H1 (cell line): ENCODE measurements around the gene FGF12. TPM values are rescaled to one million over a fixed set of nuclear protein-coding genes. Genes with fewer than 3 reads are reported as not detected.

Experiments used
- CTCF ChIA-PET: fragments of 300-600 bp; sonication (Branson Sonifier 250); formaldehyde crosslinking; loops from one replicate; lab custom pipeline; 2021; ENCODE audit not compliant: partially characterized antibody; lab: Charles Lee
- POLR2A ChIA-PET: fragments of 300-600 bp; sonication (Branson Sonifier 250); formaldehyde crosslinking; loops from one replicate; lab custom pipeline; 2021; ENCODE audit warnings: inconsistent platforms; ENCODE audit not compliant: partially characterized antibody; lab: Charles Lee
- DNase-seq, 2 experiments: peaks; one replicate each; pipeline versions ENCODE4 v3.0.0 to v3.0.0-alpha.2; 2010 to 2022; ENCODE audit warnings: low spot score in 2 of 2, low read depth in 1 of 2, mixed read lengths in 1 of 2
- FAIRE-seq: peaks from 2 replicates; lab custom pipeline; 2011; peaks lifted over from hg19 to GRCh38; lab: Jason Lieb, UNC
- H2AFZ ChIP-seq: 2 replicates; pipeline ENCODE4 v1.8.1; 2012; ENCODE audit warnings: low read length, inconsistent platforms
- H2AK5ac ChIP-seq: 2 replicates; pipeline ENCODE4 v1.6.1; 2013; ENCODE audit warnings: low read depth, low read length
- H2BK120ac ChIP-seq: replicated peaks from 2 replicates; pipeline ENCODE3; 2013; ENCODE audit warnings: low read depth, low read length, inconsistent platforms
- H2BK12ac ChIP-seq: 2 replicates; pipeline ENCODE4 v1.6.1; 2013; ENCODE audit warnings: low read depth, low read length
- H2BK15ac ChIP-seq: 2 replicates; pipeline ENCODE4 v1.6.1; 2013; ENCODE audit warnings: low read length
- H2BK20ac ChIP-seq: 2 replicates; pipeline ENCODE4 v1.6.1; 2013; ENCODE audit warnings: low read length
- H2BK5ac ChIP-seq: 2 replicates; pipeline ENCODE4 v1.6.1; 2013; ENCODE audit warnings: low read depth, low read length
- H3K14ac ChIP-seq: 2 replicates; pipeline ENCODE4 v1.6.1; 2013; ENCODE audit warnings: inconsistent platforms; ENCODE audit not compliant: insufficient read length
- H3K18ac ChIP-seq: 2 replicates; pipeline ENCODE4 v1.6.1; 2013; ENCODE audit warnings: low read length; ENCODE audit errors: extremely low read depth
- H3K23ac ChIP-seq: 2 replicates; pipeline ENCODE4 v1.6.1; 2013; ENCODE audit warnings: inconsistent platforms; ENCODE audit not compliant: insufficient read length
- H3K23me2 ChIP-seq: 2 replicates; pipeline ENCODE4 v1.6.1; 2013; ENCODE audit warnings: low read depth, low read length
- H3K27ac ChIP-seq: 2 replicates; pipeline ENCODE4 v1.6.1; 2011; ENCODE audit warnings: low read depth, low read length, inconsistent platforms
- H3K27me3 ChIP-seq, 4 experiments: replicated peaks in 1 of 4; 1 replicate in 1 of 4; 2 replicates in 3 of 4; pipeline versions ENCODE4 v1.6.1 to v1.8.1; 2011 to 2013; ENCODE audit warnings: low read length in 3 of 4, mild to moderate bottlenecking in 3 of 4, inconsistent platforms in 2 of 4, mixed read lengths in 2 of 4, moderate library complexity in 1 of 4; ENCODE audit not compliant: control insufficient read depth in 3 of 4, insufficient read depth in 3 of 4; ENCODE audit errors: extremely low read depth in 1 of 4
- H3K36me3 ChIP-seq, 4 experiments: 2 replicates each; pipeline versions ENCODE4 v1.6.1 to v1.8.1; 2011 to 2013; ENCODE audit warnings: mild to moderate bottlenecking in 4 of 4, low read length in 3 of 4, moderate library complexity in 2 of 4, control low read depth in 1 of 4, inconsistent platforms in 1 of 4; ENCODE audit not compliant: insufficient read depth in 4 of 4, control insufficient read depth in 2 of 4
- H3K4ac ChIP-seq: replicated peaks from 2 replicates; pipeline ENCODE3; 2013; ENCODE audit warnings: low read length, low read depth, mixed read lengths, inconsistent platforms; ENCODE audit not compliant: insufficient read length
- H3K4me1 ChIP-seq, 4 experiments: replicated peaks in 1 of 4; 1 replicate in 1 of 4; 2 replicates in 3 of 4; pipeline versions ENCODE4 v1.6.1 to v1.8.1; 2011 to 2013; ENCODE audit warnings: low read length in 3 of 4, inconsistent platforms in 2 of 4, mixed read lengths in 1 of 4; ENCODE audit not compliant: insufficient read depth in 4 of 4, control insufficient read depth in 3 of 4
- H3K4me2 ChIP-seq, 2 experiments: 2 replicates each; pipeline versions ENCODE4 v1.6.1 to v1.8.1; 2011 to 2013; ENCODE audit warnings: low read depth in 2 of 2, low read length in 2 of 2, control low read depth in 1 of 2, inconsistent platforms in 1 of 2, mild to moderate bottlenecking in 1 of 2; ENCODE audit not compliant: insufficient read depth in 1 of 2
- H3K4me3 ChIP-seq, 4 experiments: fragments of 200-600, 300-600 bp in 1 of 4; sonication (generic), shearing (Covaris generic), sonication (Bioruptor Twin) in 1 of 4; 2 replicates each; pipeline versions ENCODE4 v1.5.1 to v1.8.1; 2011 to 2016; ENCODE audit warnings: low read length in 4 of 4, low read depth in 3 of 4, control low read depth in 2 of 4, inconsistent platforms in 2 of 4, mild to moderate bottlenecking in 2 of 4, mixed read lengths in 1 of 4, moderate library complexity in 1 of 4; ENCODE audit not compliant: insufficient read depth in 2 of 4; ENCODE audit errors: extremely low read depth in 1 of 4
- H3K56ac ChIP-seq: replicated peaks from 2 replicates; pipeline ENCODE3; 2013; ENCODE audit warnings: low read depth, mild to moderate bottlenecking, mixed read lengths, low read length, inconsistent platforms; ENCODE audit not compliant: insufficient read length
- H3K79me1 ChIP-seq: 2 replicates; pipeline ENCODE4 v1.6.1; 2013; ENCODE audit warnings: low read depth, low read length, control low read depth
- H3K79me2 ChIP-seq, 2 experiments: 2 replicates each; pipeline versions ENCODE4 v1.6.1 to v1.8.1; 2012 to 2013; ENCODE audit warnings: low read length in 2 of 2, mild to moderate bottlenecking in 2 of 2, inconsistent platforms in 1 of 2; ENCODE audit not compliant: insufficient read depth in 2 of 2, control insufficient read depth in 1 of 2
- H3K9ac ChIP-seq, 4 experiments: replicated peaks in 1 of 4; 1 replicate in 1 of 4; 2 replicates in 3 of 4; pipeline versions ENCODE4 v1.6.1 to v1.8.1; 2011 to 2013; ENCODE audit warnings: low read depth in 3 of 4, low read length in 3 of 4, control low read depth in 2 of 4, mild to moderate bottlenecking in 2 of 4, moderate library complexity in 2 of 4, inconsistent platforms in 1 of 4; ENCODE audit errors: extremely low read depth in 1 of 4
- H3K9me3 ChIP-seq, 2 experiments: 2 replicates each; pipeline versions ENCODE4 v1.6.1 to v1.8.1; 2012 to 2013; ENCODE audit warnings: mild to moderate bottlenecking in 2 of 2, moderate library complexity in 2 of 2, control low read depth in 1 of 2, inconsistent platforms in 1 of 2, low read depth in 1 of 2, low read length in 1 of 2, mixed read lengths in 1 of 2; ENCODE audit not compliant: insufficient read depth in 2 of 2
- H4K20me1 ChIP-seq, 2 experiments: replicated peaks in 1 of 2; 2 replicates each; pipeline versions ENCODE3 to v1.8.1; 2011 to 2013; ENCODE audit warnings: inconsistent platforms in 2 of 2, low read length in 2 of 2, mild to moderate bottlenecking in 1 of 2; ENCODE audit not compliant: insufficient read depth in 2 of 2, control insufficient read depth in 1 of 2
- H4K5ac ChIP-seq: 2 replicates; pipeline ENCODE4 v1.6.1; 2013; ENCODE audit warnings: low read length, low read depth, mixed read lengths, inconsistent platforms; ENCODE audit not compliant: insufficient read length
- H4K8ac ChIP-seq: 2 replicates; pipeline ENCODE4 v1.8.0; 2013; ENCODE audit warnings: mild to moderate bottlenecking, moderate library complexity, low read length, inconsistent platforms; ENCODE audit not compliant: insufficient read depth; ENCODE audit errors: extremely low read depth
- H4K91ac ChIP-seq: replicated peaks from 2 replicates; pipeline ENCODE3; 2013; ENCODE audit warnings: low read length, mixed read lengths, inconsistent platforms; ENCODE audit not compliant: insufficient read length
- BACH1 ChIP-seq: IDR thresholded peaks from 2 replicates; pipeline ENCODE4 v1.6.1; 2012; ENCODE audit warnings: low read length, improper control_type of control experiment
- BRCA1 ChIP-seq: IDR thresholded peaks from 2 replicates; pipeline ENCODE4 v1.6.1; 2012; ENCODE audit warnings: low read depth, low read length, improper control_type of control experiment
- CBX5 ChIP-seq: fragments of 300-800, 300-1000 bp; sonication (generic); IDR thresholded peaks from 2 replicates; pipeline ENCODE4 v1.7.1; 2016; ENCODE audit warnings: antibody characterized with exemption, low read length, low read depth
- CHD1 ChIP-seq: IDR thresholded peaks from 2 replicates; pipeline ENCODE4 v1.6.1; 2012; ENCODE audit warnings: low read depth, low read length, improper control_type of control experiment
- FOSL1 ChIP-seq: IDR thresholded peaks from 2 replicates; pipeline ENCODE4 v1.6.1; 2011; ENCODE audit warnings: mild to moderate bottlenecking, low read depth, low read length, moderate library complexity; ENCODE audit not compliant: insufficient read depth
- KDM4A ChIP-seq: IDR thresholded peaks from one replicate; pipeline ENCODE4 v1.7.1; 2012; ENCODE audit warnings: low read depth, mild to moderate bottlenecking, moderate library complexity, low read length, inconsistent platforms; ENCODE audit not compliant: severe bottlenecking
- NANOG ChIP-seq: IDR thresholded peaks from 2 replicates; pipeline ENCODE4 v1.6.1; 2011; ENCODE audit warnings: low read length, low read depth, mild to moderate bottlenecking, inconsistent platforms; ENCODE audit not compliant: insufficient read depth, poor library complexity, severe bottlenecking
- POLR2A ChIP-seq, 2 experiments: IDR thresholded peaks; 1 replicate in 1 of 2; 2 replicates in 1 of 2; pipeline ENCODE4 v1.6.1; 2011; ENCODE audit warnings: low read depth in 2 of 2, low read length in 2 of 2, mild to moderate bottlenecking in 2 of 2; ENCODE audit errors: control extremely low read depth in 1 of 2
- RAD21 ChIP-seq, 2 experiments: IDR thresholded peaks in 1 of 2; conservative IDR thresholded peaks in 1 of 2; 2 replicates each; pipeline ENCODE4 v1.6.1; 2011; ENCODE audit warnings: low read depth in 2 of 2, low read length in 2 of 2, improper control_type of control experiment in 1 of 2, inconsistent platforms in 1 of 2, mild to moderate bottlenecking in 1 of 2, moderate library complexity in 1 of 2
- RXRA ChIP-seq: IDR thresholded peaks from 2 replicates; pipeline ENCODE4 v1.6.1; 2011; ENCODE audit warnings: low read depth, mild to moderate bottlenecking, low read length, moderate library complexity; ENCODE audit not compliant: insufficient read depth
- SIN3A ChIP-seq, 2 experiments: IDR thresholded peaks in 1 of 2; conservative IDR thresholded peaks in 1 of 2; 2 replicates each; pipeline ENCODE4 v1.6.1; 2011 to 2012; ENCODE audit warnings: low read length in 2 of 2, improper control_type of control experiment in 1 of 2, low read depth in 1 of 2, mild to moderate bottlenecking in 1 of 2
- SIX5 ChIP-seq: IDR thresholded peaks from 2 replicates; pipeline ENCODE4 v1.6.1; 2011; ENCODE audit warnings: mild to moderate bottlenecking, low read depth, low read length
- SP1 ChIP-seq: IDR thresholded peaks from 2 replicates; pipeline ENCODE4 v1.6.1; 2011; ENCODE audit warnings: low read depth, low read length
- SP2 ChIP-seq: IDR thresholded peaks from 2 replicates; pipeline ENCODE4 v1.6.1; 2012; ENCODE audit warnings: mild to moderate bottlenecking, low read length, inconsistent platforms
- SRF ChIP-seq: IDR thresholded peaks from 2 replicates; pipeline ENCODE4 v1.6.1; 2011; ENCODE audit warnings: mild to moderate bottlenecking, low read depth, low read length, moderate library complexity
- ZNF274 ChIP-seq: IDR thresholded peaks from 2 replicates; pipeline ENCODE4 v1.7.0; 2012; ENCODE audit warnings: low read length, borderline replicate concordance; ENCODE audit errors: extremely low read depth
- WGBS, 2 experiments: shearing (Covaris generic) in 1 of 2; methylation state at CpG; one replicate each; pipeline versions ENCODE4 v1.1.6 to v1.1.7; 2013 to 2015; ENCODE audit warnings: low lambda C conversion rate in 2 of 2, mixed read lengths in 2 of 2, inconsistent platforms in 1 of 2, low coverage in 1 of 2, missing lambda C conversion rate in 1 of 2; ENCODE audit not compliant: insufficient replicate concordance in 2 of 2, insufficient coverage in 1 of 2, insufficient read length in 1 of 2; ENCODE audit errors: extremely low coverage in 1 of 2, missing lambda C conversion rate in 1 of 2; 5-methylcytosine and 5-hydroxymethylcytosine counted together
- polyA plus RNA-seq, 7 experiments: library from polyadenylated mRNA; depleted of rRNA in 3 of 7; stranded (reverse) in 5 of 7; unstranded in 2 of 7; fragments of >200 nt in 5 of 7; fragments of 200-250 nt in 2 of 7; gene quantifications; 1 replicate in 5 of 7; 2 replicates in 1 of 7; 4 replicates in 1 of 7; pipeline versions ENCODE4 v1.2.1 to v1.2.3, GENCODE V29; 2011 to 2013; ENCODE audit warnings: missing spikeins in 2 of 7, mixed read lengths in 2 of 7
- total RNA-seq: library from RNA; stranded (reverse); fragmentation: NEBNext Ultra II Directional; extraction: Animal tissue kit (Norgen Biotek cat#: 25700); gene quantifications from 2 replicates; pipeline ENCODE4 v1.2.1, GENCODE V29; 2021

The FGF12 gene
- total and polyA plus RNA-seq, 2 of the 8 experiments (the other 6 are each of a cell fraction or from before 2014, with no cell fraction given): 4.1 to 16.6 TPM

GRCh38 chr3:192091831-192092230 lies 635.5 kb downstream of the FGF12 start:
- Histone ChIP-seq H3K23ac (no peak overlapping the region), H3K23me2 (no peaks in the 10 kb centered on the region), H3K4ac (no peak overlapping the region), H3K18ac (no peak overlapping the region), H2BK20ac (no peak overlapping the region), H2BK15ac (no peak overlapping the region), H2BK5ac (no peak overlapping the region), H2BK12ac (no peak overlapping the region), H3K4me2 (no peak overlapping the region), H2AFZ (no peak overlapping the region), H3K14ac (no peak overlapping the region), H2AK5ac (no peak overlapping the region), H4K91ac (no peak overlapping the region), H3K79me2 (no peaks in the 10 kb centered on the region), H3K56ac (no peak overlapping the region), H4K20me1 (no peaks in the 10 kb centered on the region), H3K27ac (no peak overlapping the region), H3K79me1 (no peaks in the 10 kb centered on the region), H3K36me3 (no peaks in the 10 kb centered on the region), H3K4me3 (no peak overlapping the region), H4K8ac (no peak overlapping the region), H4K5ac (no peak overlapping the region), H2BK120ac (no peak overlapping the region), H3K9ac (no peak overlapping the region), H3K9me3 (no peaks in the 10 kb centered on the region), H3K4me1 (peaks cover 0 to 4% (median 1%) of the 10 kb centered on the region in 4 experiments; a peak in 2 of 7 replicates), H3K27me3 (no peaks in the 10 kb centered on the region)
- POLR2A ChIA-PET: no interaction called here
- no peak for DNase-seq
- no peak for FAIRE-seq
- CTCF ChIA-PET: no interaction called here
- WGBS, 2 experiments: 54% methylated on average over 1 of the region's 1 CpG; no CpG with 5 or more reads in 1 of the 2 experiments
- TF ChIP-seq SP2 (no peak), KDM4A (no peak), POLR2A (IDR thresholded peaks at IDR 0.05; ENCODE audit: control extremely low read depth in 1 of 2, low read depth in 2 of 2, low read length in 2 of 2) (no peak), RXRA (no peak), FOSL1 (no peak), SIX5 (no peak), CBX5 (no peak), SP1 (no peak), CHD1 (no peak), ZNF274 (no peak), RAD21 (IDR thresholded peaks at IDR 0.05 in 1 of 2, conservative IDR thresholded peaks at IDR 0.05 in 1 of 2; ENCODE audit: low read depth in 2 of 2, low read length in 2 of 2) (no peak), SRF (no peak), BACH1 (no peak), NANOG (no peak), BRCA1 (no peak), SIN3A (conservative IDR thresholded peaks at IDR 0.05 in 1 of 2, IDR thresholded peaks at IDR 0.05 in 1 of 2; ENCODE audit: low read depth in 1 of 2, low read length in 2 of 2) (no peak)
